Brain microvascular endothelial cell (primary cell): ENCODE measurements around the gene ZNF541.

ENCODE experiments used
- DNase-seq: peaks from one replicate; pipeline ENCODE4 v3.0.0-alpha.2; 2020
- H3K27ac ChIP-seq: fragments of 250-450 bp; sonication (Bioruptor Pico); 2 replicates; pipeline ENCODE4 v1.5.1; 2020; ENCODE audit warnings: mild to moderate bottlenecking, moderate library complexity
- H3K27me3 ChIP-seq: fragments of 250-450 bp; sonication (Bioruptor Pico); replicated peaks from 2 replicates; pipeline ENCODE4 v1.5.1; 2020; ENCODE audit warnings: mild to moderate bottlenecking
- H3K36me3 ChIP-seq: fragments of 250-450 bp; sonication (Bioruptor Pico); replicated peaks from 2 replicates; pipeline ENCODE4 v1.5.1; 2020; ENCODE audit warnings: mild to moderate bottlenecking
- H3K4me3 ChIP-seq: 2 replicates; pipeline ENCODE4 v1.5.1; 2011; ENCODE audit warnings: low read depth, mild to moderate bottlenecking, control low read depth, low read length, moderate library complexity
- in situ Hi-C: cut with HindIII; loops from 2 replicates; pipeline ENCODE4 v1.10.0; 2017; ENCODE audit warnings: low sequenced_read_pairs, low pct_ligation_motif_present
- TF ChIP-seq, protein P1 (sequence below): IDR thresholded peaks from 2 replicates; pipeline ENCODE4 v1.5.1; 2011; ENCODE audit warnings: low read depth, mild to moderate bottlenecking, moderate library complexity, low read length, control low read depth, inconsistent platforms; ENCODE audit errors: missing control alignments

ZNF541 gene

DNA sequence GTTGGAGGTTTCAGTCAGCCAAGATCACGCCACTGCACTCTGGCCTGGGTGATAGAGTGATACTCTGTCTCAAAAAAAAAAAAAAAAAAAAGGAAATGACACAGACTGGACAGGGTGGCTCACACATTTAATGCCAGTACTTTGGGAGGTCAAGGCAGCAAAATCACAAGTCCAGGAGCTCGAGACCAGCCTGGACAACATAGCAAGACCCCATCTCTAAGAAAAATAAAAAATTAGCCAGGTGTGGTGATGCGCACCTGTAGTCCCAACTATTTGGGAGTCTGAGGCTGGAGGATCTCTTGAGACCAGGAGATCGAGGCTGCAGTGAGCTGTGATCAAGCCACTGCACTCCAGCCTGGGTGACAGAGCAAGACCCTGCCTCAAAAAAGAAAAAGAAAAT, 35.5 kb downstream of the ZNF541 start:
- in situ Hi-C loops, result no loop called here
- no peaks in the 10 kb centered on the region for H3K36me3 ChIP-seq
- TF ChIP-seq, protein P1, sequence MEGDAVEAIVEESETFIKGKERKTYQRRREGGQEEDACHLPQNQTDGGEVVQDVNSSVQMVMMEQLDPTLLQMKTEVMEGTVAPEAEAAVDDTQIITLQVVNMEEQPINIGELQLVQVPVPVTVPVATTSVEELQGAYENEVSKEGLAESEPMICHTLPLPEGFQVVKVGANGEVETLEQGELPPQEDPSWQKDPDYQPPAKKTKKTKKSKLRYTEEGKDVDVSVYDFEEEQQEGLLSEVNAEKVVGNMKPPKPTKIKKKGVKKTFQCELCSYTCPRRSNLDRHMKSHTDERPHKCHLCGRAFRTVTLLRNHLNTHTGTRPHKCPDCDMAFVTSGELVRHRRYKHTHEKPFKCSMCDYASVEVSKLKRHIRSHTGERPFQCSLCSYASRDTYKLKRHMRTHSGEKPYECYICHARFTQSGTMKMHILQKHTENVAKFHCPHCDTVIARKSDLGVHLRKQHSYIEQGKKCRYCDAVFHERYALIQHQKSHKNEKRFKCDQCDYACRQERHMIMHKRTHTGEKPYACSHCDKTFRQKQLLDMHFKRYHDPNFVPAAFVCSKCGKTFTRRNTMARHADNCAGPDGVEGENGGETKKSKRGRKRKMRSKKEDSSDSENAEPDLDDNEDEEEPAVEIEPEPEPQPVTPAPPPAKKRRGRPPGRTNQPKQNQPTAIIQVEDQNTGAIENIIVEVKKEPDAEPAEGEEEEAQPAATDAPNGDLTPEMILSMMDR, result no peak
- H3K4me3 ChIP-seq, result no peak overlapping the region
- no peaks in the 10 kb centered on the region for H3K27me3 ChIP-seq
- no peak for DNase-seq
- H3K27ac ChIP-seq, result no peak overlapping the region

DNA sequence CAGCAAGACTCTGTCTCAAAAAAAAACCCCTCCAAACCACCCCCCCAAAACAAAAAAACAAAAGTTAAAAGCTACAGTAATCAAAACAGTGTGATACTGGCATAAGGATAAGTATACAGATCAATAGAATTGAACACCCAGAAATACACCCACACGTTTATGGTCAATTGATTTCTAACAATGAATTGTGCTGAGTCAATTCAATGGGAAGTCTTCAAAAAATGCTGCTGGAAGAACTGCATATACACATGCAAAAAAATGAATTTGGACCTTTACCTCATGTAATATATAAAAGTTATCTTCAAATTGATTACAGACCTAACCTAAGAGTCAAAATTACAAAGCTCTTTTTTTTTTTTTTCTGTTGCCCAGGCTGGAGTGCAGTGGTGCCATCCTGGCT, 38.3 kb downstream of the ZNF541 start:
- TF ChIP-seq, protein P1, result no peak
- Histone ChIP-seq H3K36me3 (no peaks in the 10 kb centered on the region), H3K27ac (no peak overlapping the region), H3K27me3 (no peaks in the 10 kb centered on the region), H3K4me3 (no peak overlapping the region)
- no peak for DNase-seq
- in situ Hi-C loops, result no loop called here

DNA sequence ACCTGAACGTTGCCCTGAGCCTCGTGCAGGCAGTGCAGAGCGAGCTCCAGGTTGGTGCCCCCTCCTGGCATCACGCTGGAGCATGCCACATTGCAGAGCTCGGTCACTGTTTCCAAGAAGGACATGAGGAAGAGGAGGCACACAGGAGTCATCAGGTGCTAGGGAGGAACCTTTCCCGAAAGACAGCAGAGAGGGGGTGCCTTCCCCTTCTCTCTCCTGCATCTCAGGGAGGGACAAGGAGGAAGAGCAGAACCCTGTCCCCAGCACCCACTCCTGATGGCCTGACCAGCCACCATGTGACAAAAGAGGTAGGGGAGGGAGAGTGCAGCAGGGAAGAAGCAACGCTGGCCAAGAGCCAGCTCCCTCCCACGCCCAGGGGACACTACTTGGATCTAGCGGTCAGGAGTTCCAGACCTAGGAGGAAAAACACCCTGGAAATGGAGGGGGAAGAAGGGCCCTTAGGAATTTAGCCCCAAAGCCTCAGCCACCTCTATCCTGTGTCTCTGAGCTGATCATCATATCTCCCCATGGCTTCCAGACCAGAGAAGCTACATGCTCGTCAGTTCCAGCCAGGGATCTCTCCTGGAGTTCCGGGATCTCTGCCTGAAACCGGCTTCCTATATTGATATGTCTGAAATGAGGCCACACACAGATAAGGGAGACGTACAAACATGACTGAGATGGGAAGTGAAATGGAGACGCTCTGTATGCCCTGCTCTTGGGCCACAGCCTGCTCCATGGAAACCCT, 41.1 kb downstream of the ZNF541 start:
- in situ Hi-C loops, result no loop called here
- Histone ChIP-seq H3K4me3 (no peak overlapping the region), H3K27ac (no peak overlapping the region), H3K36me3 (no peaks in the 10 kb centered on the region), H3K27me3 (no peaks in the 10 kb centered on the region)
- no peak for DNase-seq
- TF ChIP-seq, protein P1, result peak; percentile 3

DNA sequence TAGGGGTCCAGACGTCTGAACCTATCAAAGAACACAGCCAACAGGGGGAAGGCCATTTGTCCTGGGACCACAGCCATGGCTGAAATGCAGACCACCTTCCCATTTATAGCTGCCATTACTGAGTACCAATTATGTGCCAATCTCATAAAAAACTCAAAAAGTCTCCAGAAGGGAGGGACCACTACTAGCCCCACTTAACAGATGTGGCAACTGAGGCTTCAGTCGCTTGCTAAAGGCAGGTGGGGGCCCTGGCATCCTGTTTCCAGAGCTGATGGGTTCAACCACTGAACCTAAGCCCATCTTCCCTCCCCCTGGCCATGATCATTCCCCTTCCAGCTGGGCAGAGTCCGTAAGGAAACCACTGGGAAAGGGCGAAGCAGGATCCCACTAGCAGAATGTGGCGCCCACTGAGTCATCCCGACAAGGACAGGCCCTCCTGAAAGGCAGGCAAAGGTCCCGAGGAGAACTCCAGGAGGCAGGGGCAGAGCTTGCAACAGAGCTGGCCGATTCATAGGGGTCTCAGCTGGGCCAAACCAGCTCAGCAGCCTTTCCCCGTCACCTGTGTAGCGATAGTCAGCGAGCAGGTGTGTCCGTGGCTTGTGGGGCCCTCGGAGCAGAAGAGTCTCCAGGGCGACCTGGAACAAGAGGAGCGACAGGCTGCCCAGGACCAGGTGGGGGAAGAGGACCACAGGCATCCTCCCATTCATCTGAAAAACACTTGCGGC, 43.8 kb downstream of the ZNF541 start:
- no peak for DNase-seq
- Histone ChIP-seq H3K36me3 (no peaks in the 10 kb centered on the region), H3K4me3 (no peak overlapping the region), H3K27me3 (no peaks in the 10 kb centered on the region), H3K27ac (no peak overlapping the region)
- TF ChIP-seq, protein P1, result no peak
- in situ Hi-C loops, result no loop called here

DNA sequence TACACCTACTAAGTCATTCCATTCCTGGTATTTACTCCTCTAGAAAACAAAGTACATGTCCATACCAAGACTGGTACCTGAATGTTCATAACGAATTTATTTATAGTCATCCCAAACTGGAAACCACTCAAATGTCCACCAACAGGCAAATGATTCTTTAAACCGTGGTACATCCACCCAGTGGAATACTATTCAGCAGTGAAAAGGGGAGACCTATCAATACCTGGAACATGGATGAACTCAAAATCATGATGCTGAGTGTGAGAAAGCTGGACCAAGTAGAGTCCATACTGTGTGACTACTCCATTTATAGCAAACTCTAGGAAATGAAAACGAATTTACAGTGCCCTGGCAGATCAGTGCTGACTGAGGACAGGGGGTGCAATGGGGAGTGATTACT, 46.1 kb downstream of the ZNF541 start:
- H3K27me3 ChIP-seq, result no peaks in the 10 kb centered on the region
- TF ChIP-seq, protein P1, result no peak
- H3K4me3 ChIP-seq, result no peak overlapping the region
- no peaks in the 10 kb centered on the region for H3K36me3 ChIP-seq
- no peak for DNase-seq
- in situ Hi-C loops, result no loop called here
- H3K27ac ChIP-seq, result no peak overlapping the region
